ENCODE data around the gene PIK3R1.

PIK3R1 gene

GRCh38 chr5:68296895-68297294 lies 81.3 kb downstream of the PIK3R1 start:
- H3K4me3 ChIP-seq (replicated peaks; ENCODE audit: low read depth, low read length), result no peak overlapping the region
- TF ChIP-seq, protein P1, sequence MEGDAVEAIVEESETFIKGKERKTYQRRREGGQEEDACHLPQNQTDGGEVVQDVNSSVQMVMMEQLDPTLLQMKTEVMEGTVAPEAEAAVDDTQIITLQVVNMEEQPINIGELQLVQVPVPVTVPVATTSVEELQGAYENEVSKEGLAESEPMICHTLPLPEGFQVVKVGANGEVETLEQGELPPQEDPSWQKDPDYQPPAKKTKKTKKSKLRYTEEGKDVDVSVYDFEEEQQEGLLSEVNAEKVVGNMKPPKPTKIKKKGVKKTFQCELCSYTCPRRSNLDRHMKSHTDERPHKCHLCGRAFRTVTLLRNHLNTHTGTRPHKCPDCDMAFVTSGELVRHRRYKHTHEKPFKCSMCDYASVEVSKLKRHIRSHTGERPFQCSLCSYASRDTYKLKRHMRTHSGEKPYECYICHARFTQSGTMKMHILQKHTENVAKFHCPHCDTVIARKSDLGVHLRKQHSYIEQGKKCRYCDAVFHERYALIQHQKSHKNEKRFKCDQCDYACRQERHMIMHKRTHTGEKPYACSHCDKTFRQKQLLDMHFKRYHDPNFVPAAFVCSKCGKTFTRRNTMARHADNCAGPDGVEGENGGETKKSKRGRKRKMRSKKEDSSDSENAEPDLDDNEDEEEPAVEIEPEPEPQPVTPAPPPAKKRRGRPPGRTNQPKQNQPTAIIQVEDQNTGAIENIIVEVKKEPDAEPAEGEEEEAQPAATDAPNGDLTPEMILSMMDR (IDR thresholded peaks at IDR 0.05; ENCODE audit: low read length, missing control alignments), result no peak
- DNase-seq (ENCODE audit: low read depth), result no peak

DNA sequence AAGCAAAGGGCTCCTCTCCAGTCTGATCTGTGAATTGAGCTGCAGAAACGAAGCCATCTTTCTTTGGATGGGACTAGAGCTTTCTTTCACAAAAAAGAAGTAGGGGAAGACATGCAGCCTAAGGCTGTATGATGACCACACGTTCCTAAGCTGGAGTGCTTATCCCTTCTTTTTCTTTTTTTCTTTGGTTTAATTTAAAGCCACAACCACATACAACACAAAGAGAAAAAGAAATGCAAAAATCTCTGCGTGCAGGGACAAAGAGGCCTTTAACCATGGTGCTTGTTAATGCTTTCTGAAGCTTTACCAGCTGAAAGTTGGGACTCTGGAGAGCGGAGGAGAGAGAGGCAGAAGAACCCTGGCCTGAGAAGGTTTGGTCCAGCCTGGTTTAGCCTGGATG lies 82.1 kb downstream of the PIK3R1 start:
- no peak for DNase-seq (ENCODE audit: low read depth)
- TF ChIP-seq, protein P1 (IDR thresholded peaks at IDR 0.05; ENCODE audit: low read length, missing control alignments), result no peak
- H3K4me3 ChIP-seq (replicated peaks; ENCODE audit: low read depth, low read length), result no peak overlapping the region

DNA sequence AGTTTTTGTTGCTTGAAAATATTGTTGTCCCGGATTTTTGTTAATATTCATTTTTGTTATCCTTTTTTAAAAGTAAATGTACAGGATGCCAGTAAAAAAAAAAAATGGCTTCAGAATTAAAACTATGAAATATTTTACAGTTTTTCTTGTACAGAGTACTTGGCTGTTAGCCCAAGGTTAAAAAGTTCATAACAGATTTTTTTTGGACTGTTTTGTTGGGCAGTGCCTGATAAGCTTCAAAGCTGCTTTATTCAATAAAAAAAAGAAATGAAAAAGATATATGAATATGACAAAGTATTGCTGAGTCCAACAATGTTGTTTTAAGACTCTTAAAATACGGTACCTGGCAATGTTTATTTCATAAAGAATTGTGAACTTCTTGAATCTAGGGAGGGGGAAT lies 82.9 kb downstream of the PIK3R1 start:
- no peak overlapping the region for H3K4me3 ChIP-seq (replicated peaks; ENCODE audit: low read depth, low read length)
- no peak for DNase-seq (ENCODE audit: low read depth)
- TF ChIP-seq, protein P1 (IDR thresholded peaks at IDR 0.05; ENCODE audit: low read length, missing control alignments), result no peak

GRCh38 chr5:68299105-68299504 lies 83.5 kb downstream of the PIK3R1 start:
- TF ChIP-seq, protein P1 (IDR thresholded peaks at IDR 0.05; ENCODE audit: low read length, missing control alignments), result no peak
- no peak for DNase-seq (ENCODE audit: low read depth)

DNA sequence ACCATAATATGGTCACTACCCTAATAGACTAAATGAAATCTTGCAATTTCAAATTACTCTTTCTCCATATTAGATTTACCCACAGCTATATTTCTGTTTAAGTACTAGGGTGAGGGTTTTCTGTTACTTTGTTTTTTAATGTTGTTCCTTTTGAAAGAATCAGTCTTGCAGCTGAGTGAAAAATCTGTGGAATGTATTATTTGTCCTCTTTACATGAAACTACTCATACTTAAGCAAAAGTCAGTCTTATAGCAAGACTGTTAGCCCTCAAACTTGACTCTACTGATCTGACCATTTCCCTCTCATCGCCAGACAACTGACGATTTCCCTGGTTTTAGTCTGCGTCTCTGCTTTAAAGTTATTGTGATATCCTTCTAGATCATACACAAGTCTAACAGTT lies 84.0 kb downstream of the PIK3R1 start:
- H3K4me3 ChIP-seq (replicated peaks; ENCODE audit: low read depth, low read length), result no peak overlapping the region
- TF ChIP-seq, protein P1 (IDR thresholded peaks at IDR 0.05; ENCODE audit: low read length, missing control alignments), result no peak
- DNase-seq (ENCODE audit: low read depth), result no peak

More at GRCh38 chr5:68299105-68299504, 83.5 kb downstream of the PIK3R1 start:
- no peak overlapping the region for H3K4me3 ChIP-seq (replicated peaks; ENCODE audit: low read depth, low read length)

GRCh38 chr5:68303038-68303738 lies 87.6 kb downstream of the PIK3R1 start:
- TF ChIP-seq, protein P1 (IDR thresholded peaks at IDR 0.05; ENCODE audit: low read length, missing control alignments), result no peak
- H3K4me3 ChIP-seq (replicated peaks; ENCODE audit: low read depth, low read length), result no peak overlapping the region
- DNase-seq (ENCODE audit: low read depth), result peak; percentile 21

All from fibroblast of pulmonary artery (primary cell).